Neuron (in vitro differentiated cells): ENCODE measurements around the gene HSD3B2.

Experiments
- H2AFZ ChIP-seq: one replicate; pipeline ENCODE4 v1.6.1; 2013; ENCODE audit warnings: low read depth, mild to moderate bottlenecking, inconsistent platforms, low read length, moderate library complexity
- H3K27me3 ChIP-seq: one replicate; pipeline ENCODE4 v1.6.1; 2013; ENCODE audit warnings: low read length; ENCODE audit not compliant: insufficient read depth
- H3K36me3 ChIP-seq: one replicate; pipeline ENCODE4 v1.6.1; 2013; ENCODE audit warnings: low read length; ENCODE audit not compliant: insufficient read depth
- H3K4me1 ChIP-seq: one replicate; pipeline ENCODE4 v1.6.1; 2013; ENCODE audit warnings: low read length; ENCODE audit not compliant: insufficient read depth
- H3K4me3 ChIP-seq: 2 replicates; pipeline ENCODE4 v1.5.1; 2013; ENCODE audit warnings: mild to moderate bottlenecking, low read length, moderate library complexity
- H3K9me3 ChIP-seq: one replicate; pipeline ENCODE4 v1.6.1; 2013; ENCODE audit warnings: low read length

The HSD3B2 gene

GRCh38 chr1:119470958-119471357 lies 56.0 kb downstream of the HSD3B2 start:
- no peaks in the 10 kb centered on the region for H3K36me3 ChIP-seq
- no peaks in the 10 kb centered on the region for H3K4me1 ChIP-seq
- no peaks in the 10 kb centered on the region for H3K9me3 ChIP-seq
- peaks cover 3% of the 10 kb centered on the region for H3K27me3 ChIP-seq
- no peak overlapping the region for H3K4me3 ChIP-seq
- no peak overlapping the region for H2AFZ ChIP-seq

GRCh38 chr1:119471566-119471965 lies 56.6 kb downstream of the HSD3B2 start:
- no peak overlapping the region for H2AFZ ChIP-seq
- H3K4me3 ChIP-seq = no peak overlapping the region
- peaks cover 3% of the 10 kb centered on the region for H3K27me3 ChIP-seq
- no peaks in the 10 kb centered on the region for H3K4me1 ChIP-seq
- H3K9me3 ChIP-seq = no peaks in the 10 kb centered on the region
- H3K36me3 ChIP-seq = no peaks in the 10 kb centered on the region

GRCh38 chr1:119472080-119472818 lies 57.3 kb downstream of the HSD3B2 start:
- Histone ChIP-seq H3K9me3 (no peaks in the 10 kb centered on the region), H3K27me3 (peaks cover 3% of the 10 kb centered on the region), H3K4me1 (no peaks in the 10 kb centered on the region), H3K36me3 (no peaks in the 10 kb centered on the region), H2AFZ (no peak overlapping the region), H3K4me3 (no peak overlapping the region)
